ENCODE measurements around the gene MAPK12. TPM values are rescaled to one million over a fixed set of nuclear protein-coding genes. Genes with fewer than 3 reads are reported as not detected.

MAPK12 gene
- total and polyA plus RNA-seq, 8 donors, result 11.6 to 31.4 (median 18.4) TPM

DNA sequence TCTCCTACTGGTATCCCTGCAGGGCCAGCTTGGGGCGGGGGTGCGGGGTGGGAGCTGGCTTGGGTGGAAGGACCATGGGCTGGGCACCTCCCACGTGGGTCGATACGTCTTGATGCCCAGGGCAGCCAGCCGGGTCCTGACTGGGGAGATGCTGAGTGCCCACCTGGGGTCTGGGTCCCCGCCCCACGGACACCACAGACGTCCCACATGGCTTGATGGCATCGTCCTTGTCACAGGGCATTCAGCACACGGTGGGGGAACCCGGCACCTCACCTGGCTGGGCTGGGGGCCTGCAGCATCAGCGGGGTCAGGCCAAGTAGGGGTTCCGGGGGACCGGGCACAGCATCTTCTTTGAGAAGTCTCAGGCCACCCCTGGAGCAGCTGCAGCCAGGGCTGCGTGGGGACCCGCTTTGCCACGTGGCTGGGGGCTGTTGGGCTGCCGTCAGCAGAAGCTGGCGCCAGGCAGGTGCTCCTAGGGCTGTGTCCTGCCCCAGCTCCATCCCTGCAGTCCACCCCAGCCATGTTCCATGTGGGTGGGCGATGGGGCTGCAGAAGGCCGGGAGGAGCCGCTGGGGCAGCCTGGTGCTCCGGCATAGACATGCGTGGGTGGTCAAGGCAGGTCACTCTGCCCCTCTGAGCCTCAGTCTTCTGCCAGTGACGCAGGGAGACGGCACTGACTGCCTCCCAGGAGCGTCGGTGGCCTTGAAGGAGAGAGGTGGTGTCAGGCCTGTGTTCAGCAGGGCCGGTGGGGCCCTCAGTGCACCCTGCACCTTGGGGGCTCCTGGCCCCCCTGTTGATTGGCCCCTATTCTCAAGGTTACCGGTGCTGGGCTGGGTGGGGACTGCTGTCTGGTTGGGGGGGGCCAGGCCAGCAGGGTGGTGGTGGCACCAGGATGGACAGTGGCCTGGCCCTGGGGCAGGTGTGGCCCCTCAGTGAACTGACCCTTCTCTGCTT lies 52.3 kb downstream of the MAPK12 start:
- ATAC-seq (no peak), DNase-seq (peak in 1 of 4 donors; percentile 77)
- intact Hi-C loops (cut with DNase I), result no loop called here
- no peak overlapping the region for H3K4me3 ChIP-seq
- H3K9me3 ChIP-seq, result no peaks in the 10 kb centered on the region
- peaks cover 0 to 41% of the 10 kb centered on the region in 2 donors for H3K4me1 ChIP-seq
- no peaks in the 10 kb centered on the region for H3K27me3 ChIP-seq
- H3K36me3 ChIP-seq, result peaks cover 0 to 81% of the 10 kb centered on the region in 2 donors
- no peak overlapping the region for H3K27ac ChIP-seq
- TF ChIP-seq, protein P1, sequence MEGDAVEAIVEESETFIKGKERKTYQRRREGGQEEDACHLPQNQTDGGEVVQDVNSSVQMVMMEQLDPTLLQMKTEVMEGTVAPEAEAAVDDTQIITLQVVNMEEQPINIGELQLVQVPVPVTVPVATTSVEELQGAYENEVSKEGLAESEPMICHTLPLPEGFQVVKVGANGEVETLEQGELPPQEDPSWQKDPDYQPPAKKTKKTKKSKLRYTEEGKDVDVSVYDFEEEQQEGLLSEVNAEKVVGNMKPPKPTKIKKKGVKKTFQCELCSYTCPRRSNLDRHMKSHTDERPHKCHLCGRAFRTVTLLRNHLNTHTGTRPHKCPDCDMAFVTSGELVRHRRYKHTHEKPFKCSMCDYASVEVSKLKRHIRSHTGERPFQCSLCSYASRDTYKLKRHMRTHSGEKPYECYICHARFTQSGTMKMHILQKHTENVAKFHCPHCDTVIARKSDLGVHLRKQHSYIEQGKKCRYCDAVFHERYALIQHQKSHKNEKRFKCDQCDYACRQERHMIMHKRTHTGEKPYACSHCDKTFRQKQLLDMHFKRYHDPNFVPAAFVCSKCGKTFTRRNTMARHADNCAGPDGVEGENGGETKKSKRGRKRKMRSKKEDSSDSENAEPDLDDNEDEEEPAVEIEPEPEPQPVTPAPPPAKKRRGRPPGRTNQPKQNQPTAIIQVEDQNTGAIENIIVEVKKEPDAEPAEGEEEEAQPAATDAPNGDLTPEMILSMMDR (IDR thresholded peaks at IDR 0.05), result no peak

DNA sequence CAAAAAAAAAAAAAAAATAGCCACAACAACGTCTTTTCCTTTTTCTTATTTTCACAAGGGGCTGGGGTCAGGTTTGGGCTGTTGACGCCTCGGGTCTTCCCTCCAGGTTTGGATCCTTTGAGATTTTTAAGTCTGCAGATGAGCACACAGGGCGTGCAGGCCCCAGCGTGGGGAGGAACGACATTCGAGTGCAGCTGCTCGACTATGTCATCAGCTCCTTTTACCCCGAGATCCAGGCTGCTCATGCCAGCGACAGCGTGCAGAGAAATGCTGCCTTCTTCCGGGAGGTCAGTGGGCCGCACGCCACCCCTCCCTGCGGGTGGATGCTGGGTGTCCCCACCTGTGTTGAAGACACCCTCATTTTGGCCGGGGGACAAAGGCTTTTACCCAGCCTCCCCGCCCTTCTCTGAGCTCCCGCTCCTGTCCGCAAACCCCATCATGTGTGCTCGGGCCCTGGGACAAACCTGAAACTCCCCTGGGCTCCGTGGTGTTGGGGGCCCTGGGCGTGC lies 53.0 kb downstream of the MAPK12 start:
- TF ChIP-seq, protein P1 (IDR thresholded peaks at IDR 0.05), result no peak
- intact Hi-C loops (cut with DNase I), result no loop called here
- Histone ChIP-seq H3K9me3 (no peaks in the 10 kb centered on the region), H3K36me3 (peaks cover 0 to 74% of the 10 kb centered on the region in 2 donors), H3K27ac (no peak overlapping the region), H3K4me1 (peaks cover 0 to 47% of the 10 kb centered on the region in 2 donors), H3K4me3 (no peak overlapping the region), H3K27me3 (no peaks in the 10 kb centered on the region)
- peak in 1 of 4 donors; percentile 75 for DNase-seq
- ATAC-seq, result no peak

DNA sequence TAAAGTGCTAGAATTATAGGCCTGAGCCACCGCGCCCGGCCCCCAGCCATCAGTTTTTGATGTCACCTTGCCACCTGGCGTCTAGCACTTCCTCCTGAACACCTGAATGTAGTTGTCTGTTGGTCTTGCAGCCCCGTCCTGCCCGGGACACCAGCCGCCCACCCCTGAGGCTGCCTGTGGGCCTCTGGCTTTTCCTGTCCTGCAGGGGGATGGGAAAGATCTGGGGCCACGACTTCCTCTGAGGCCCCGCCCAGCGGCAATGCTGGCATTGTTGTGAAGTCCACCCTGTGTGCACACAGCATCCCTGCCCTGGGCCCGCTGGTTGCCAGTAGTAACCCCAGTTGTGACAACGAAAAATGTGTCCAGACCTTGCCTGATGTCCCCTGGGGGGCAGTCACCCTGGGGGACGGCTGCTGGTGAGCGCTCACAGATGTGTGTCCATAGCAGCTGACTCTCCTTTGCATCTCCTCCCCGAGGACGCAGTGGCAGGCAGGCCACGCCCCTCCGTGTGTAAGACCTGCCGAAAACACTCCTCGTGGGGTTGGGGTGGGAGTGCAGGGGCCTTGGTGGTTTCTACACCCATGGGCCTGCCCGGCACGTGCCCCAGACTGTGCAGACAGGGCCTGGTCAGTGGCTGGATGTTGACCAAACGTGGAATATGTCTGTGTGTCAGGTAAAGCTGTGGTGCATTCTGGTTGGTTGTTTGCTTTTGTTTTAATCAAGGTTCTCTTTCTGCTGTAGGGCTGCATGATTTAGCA lies 53.9 kb downstream of the MAPK12 start:
- Histone ChIP-seq H3K27me3 (no peaks in the 10 kb centered on the region), H3K4me1 (peaks cover 0 to 57% of the 10 kb centered on the region in 2 donors), H3K4me3 (no peak overlapping the region), H3K9me3 (no peaks in the 10 kb centered on the region), H3K27ac (peak overlapping the region in 1 of 2 donors; percentile 33), H3K36me3 (peaks cover 0 to 64% of the 10 kb centered on the region in 2 donors)
- DNase-seq (peak in 1 of 4 donors; percentile 78), ATAC-seq (no peak)
- intact Hi-C loops (cut with DNase I), result no loop called here
- TF ChIP-seq, protein P1 (IDR thresholded peaks at IDR 0.05), result no peak

- Histone ChIP-seq H3K27me3 (no peaks in the 10 kb centered on the region), H3K4me1 (peaks cover 4 to 66% of the 10 kb centered on the region in 2 donors), H3K36me3 (peaks cover 0 to 55% of the 10 kb centered on the region in 2 donors), H3K4me3 (no peak overlapping the region), H3K27ac (no peak overlapping the region), H3K9me3 (no peaks in the 10 kb centered on the region)
- ATAC-seq, result peak; percentile 86
- DNase-seq, result peak in 2 of 4 donors; percentile 79 to 84
- TF ChIP-seq, protein P1 (IDR thresholded peaks at IDR 0.05), result peak; percentile 27 to 42
- intact Hi-C loops (cut with DNase I), result no loop called here
These were observed 54.9 kb downstream of the MAPK12 start for GRCh38 chr22:50206599-50206998.
